Ramos (cell line): ENCODE measurements around the gene GPR32.
"Not testable (repeated sequence)": the region's sequence is repeated elsewhere in the genome, so short reads cannot be mapped to it uniquely, and the experiment has no call there.

ENCODE experiments used
- in situ Hi-C: fragments of 300-500 bp; cut with MboI; formaldehyde crosslinking; loops from one replicate; pipeline ENCODE4 v1.14.3; 2022; ENCODE audit warnings: low sequenced_read_pairs; ENCODE audit not compliant: unreplicated experiment

The GPR32 gene

DNA sequence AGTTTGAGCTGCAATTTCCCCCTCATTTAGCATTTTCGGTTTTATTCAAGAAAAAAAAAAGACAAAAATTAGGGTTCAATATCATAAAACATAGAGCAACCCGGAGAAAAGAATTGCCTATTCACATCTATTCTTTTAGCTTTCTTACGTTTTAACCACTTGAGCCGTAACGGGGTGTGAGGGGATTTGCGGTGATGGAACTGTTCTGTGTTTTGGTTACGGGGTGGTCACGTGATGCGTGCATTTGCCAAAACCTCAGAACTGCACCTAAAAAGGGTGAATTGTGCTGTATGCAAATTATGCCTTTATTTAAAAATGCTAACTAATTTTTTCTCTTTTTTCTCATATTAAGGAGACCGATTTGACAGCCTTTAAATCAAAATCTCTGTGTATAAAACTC lies 25.0 kb upstream of the GPR32 start:
- in situ Hi-C loops: no loop called here

- in situ Hi-C loops: not testable (repeated sequence)
These were observed 23.1 kb upstream of the GPR32 start for GRCh38 chr19:50747141-50747540.

GRCh38 chr19:50749490-50749889 lies 20.8 kb upstream of the GPR32 start:
- in situ Hi-C loops: no loop called here

- in situ Hi-C loops: no loop called here
These were observed 20.3 kb upstream of the GPR32 start for GRCh38 chr19:50750010-50750409.

DNA sequence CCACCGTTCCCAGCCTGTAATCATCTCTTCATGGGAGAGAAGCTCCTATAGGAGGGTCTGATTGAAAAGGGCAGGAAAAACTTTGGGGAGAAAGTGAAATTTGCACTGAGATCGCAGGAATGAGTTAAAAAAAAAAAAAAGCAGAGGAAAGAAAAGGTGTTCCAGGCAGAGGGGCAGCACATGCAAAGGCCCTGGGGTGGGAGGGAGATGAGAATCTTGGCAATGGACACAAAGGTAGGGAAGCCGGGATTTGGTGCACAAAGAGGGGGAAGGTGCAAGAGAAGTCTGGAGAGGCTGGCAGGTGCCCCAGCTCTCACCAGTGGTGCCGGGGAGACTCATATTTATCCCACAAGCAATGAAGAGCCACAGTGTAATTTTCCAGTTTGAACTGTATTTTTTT lies 16.4 kb upstream of the GPR32 start:
- in situ Hi-C loops: no loop called here

- in situ Hi-C loops: not testable (repeated sequence)
These were observed 14.0 kb upstream of the GPR32 start for GRCh38 chr19:50756244-50756643.

DNA sequence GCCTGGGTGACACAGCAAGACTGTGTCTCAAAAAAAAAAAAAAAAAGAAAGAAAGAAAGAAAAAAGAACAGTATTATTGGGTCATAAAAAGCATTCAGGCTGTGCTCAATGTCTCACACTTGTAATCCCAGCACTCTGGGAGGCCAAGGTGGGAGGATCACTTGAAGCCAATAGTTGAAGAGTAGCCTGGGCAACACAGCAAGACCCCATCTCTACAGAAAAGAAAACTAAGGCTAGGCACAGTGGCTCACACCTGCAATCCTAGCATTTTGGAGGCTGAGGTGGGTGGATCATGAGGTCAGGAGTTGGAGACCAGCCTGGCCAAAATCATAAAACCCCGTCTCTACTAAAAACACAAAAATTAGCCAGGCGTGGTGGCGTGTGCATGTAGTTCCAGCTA lies 12.6 kb upstream of the GPR32 start:
- in situ Hi-C loops: not testable (repeated sequence)

GRCh38 chr19:50759076-50759475 lies 11.2 kb upstream of the GPR32 start:
- in situ Hi-C loops: not testable (repeated sequence)

DNA sequence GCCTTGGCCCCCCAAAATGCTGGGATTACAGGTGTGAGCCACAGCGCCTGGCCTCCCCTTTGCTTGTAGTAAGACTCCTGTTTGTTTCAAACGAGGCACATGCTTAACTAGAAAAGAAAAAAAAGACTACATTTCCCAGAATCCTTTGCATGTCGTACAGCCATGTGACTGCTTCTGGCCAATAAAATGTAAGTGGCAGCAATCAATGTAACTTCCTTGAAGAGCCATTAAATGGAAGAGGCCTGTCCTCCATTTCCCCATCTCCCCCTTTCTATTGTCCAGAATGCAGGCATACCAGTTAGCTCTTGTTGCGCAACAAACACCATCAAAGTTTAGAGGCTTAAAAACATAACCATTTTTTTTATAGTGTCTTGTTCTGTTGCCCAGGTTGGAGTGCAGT lies 10.4 kb upstream of the GPR32 start:
- in situ Hi-C loops: no loop called here

- in situ Hi-C loops: not testable (repeated sequence)
These were observed 8.8 kb upstream of the GPR32 start for GRCh38 chr19:50761501-50761900.

DNA sequence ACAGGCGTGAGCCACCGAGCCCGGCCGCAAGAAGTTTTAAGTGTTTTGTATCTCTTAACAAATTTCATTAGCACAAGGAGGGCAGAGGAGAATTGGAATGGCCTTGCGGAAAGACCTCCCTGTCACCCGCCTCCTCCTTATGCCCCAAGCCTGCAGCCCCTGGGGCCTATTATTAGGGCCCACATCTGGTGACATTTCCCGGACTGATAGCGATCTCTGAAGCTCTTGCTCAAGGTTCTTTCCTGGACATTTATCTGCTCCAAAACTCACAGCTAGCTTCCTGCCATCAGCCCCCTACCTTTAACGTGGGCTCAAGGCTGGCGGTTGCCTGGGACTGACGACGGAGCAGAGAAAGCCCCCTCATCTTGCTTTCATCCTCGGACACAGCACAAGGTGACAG lies 6.7 kb upstream of the GPR32 start:
- in situ Hi-C loops: not testable (repeated sequence)

GRCh38 chr19:50764409-50764808 lies 5.9 kb upstream of the GPR32 start:
- in situ Hi-C loops: no loop called here

- in situ Hi-C loops: not testable (repeated sequence)
These were observed 3.5 kb upstream of the GPR32 start for GRCh38 chr19:50766746-50767145.

DNA sequence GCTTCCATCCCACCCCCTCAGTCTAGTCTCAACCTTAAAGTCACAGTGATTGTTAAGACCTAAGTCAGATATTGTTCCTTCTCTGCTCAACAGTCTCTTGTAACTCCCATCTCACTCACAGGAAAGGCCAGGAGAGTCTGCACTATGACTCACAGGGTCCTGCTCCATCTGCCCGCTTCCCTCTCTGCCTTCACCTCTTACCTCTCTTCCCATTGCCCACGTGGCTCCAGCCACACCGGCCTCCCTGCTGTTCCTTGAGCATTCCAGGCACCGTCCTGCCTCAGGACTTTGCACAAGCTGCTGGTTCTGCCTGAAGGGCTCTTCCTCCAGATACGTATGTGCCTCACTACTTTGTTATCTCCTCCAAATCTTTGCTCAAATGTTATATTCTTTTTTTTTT lies 3.0 kb upstream of the GPR32 start:
- in situ Hi-C loops: not testable (repeated sequence)

DNA sequence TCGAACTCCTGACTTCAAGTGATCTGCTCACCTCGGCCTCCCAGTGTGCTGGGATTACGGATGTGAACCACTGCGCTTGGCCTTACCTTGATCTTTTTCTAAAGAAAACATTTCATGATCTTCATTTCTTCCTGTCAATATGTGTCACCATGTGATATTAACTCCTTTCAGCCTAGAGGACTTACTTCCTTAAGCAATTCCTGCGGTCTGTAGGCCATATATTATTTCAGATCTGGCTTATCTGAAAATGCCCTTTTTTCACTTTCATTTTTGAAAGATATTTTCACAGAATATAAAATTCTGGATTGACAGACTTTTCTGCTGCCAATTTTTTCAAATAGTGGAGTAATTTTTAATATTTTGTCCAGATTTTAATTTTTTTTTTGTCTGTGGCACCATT lies 2.0 kb upstream of the GPR32 start:
- in situ Hi-C loops: no loop called here

DNA sequence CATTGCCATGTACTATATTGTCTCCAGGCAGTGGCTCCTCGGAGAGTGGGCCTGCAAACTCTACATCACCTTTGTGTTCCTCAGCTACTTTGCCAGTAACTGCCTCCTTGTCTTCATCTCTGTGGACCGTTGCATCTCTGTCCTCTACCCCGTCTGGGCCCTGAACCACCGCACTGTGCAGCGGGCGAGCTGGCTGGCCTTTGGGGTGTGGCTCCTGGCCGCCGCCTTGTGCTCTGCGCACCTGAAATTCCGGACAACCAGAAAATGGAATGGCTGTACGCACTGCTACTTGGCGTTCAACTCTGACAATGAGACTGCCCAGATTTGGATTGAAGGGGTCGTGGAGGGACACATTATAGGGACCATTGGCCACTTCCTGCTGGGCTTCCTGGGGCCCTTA lies 624 bp downstream of the GPR32 start:
- in situ Hi-C loops: no loop called here

DNA sequence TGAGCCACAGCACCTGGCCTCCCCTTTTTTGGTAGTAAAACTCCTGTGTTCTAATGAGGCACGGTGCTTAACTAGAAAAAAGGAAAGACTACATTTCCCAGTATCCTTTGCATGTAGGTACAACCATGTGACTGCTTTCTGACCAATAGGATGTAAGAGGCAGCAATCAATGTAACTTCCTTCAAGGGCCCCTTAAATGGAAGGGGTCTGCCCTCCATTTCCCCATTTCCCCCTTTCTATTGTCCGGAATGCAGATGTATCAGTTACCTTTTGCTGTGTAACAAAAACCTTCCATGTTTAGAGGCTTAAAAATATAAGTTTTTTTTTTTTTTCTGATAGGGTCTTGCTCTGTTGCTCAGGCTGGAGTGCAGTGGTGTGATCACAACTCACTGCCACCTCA lies 2.2 kb downstream of the GPR32 start:
- in situ Hi-C loops: no loop called here

DNA sequence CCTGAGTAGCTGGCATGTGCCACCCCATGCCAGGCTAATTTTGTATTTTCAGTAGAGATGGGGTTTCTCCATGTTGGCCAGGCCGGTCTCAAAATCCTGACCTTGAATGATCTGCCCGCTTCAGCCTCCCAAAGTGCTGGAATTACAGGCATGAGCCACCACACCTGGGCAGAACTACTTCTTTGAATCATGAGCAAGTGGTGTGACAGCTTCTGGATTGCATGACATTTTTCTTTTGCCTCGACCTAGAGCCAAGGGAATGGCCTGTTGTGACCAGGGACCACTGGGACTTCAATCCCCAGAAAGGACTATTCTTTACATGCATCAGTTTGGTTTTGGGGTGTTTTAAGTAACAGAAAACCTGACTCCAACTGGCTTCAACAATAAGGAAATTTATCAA lies 2.6 kb downstream of the GPR32 start:
- in situ Hi-C loops: not testable (repeated sequence)

- in situ Hi-C loops: not testable (repeated sequence)
These were observed 3.2 kb downstream of the GPR32 start for GRCh38 chr19:50773454-50773853.

DNA sequence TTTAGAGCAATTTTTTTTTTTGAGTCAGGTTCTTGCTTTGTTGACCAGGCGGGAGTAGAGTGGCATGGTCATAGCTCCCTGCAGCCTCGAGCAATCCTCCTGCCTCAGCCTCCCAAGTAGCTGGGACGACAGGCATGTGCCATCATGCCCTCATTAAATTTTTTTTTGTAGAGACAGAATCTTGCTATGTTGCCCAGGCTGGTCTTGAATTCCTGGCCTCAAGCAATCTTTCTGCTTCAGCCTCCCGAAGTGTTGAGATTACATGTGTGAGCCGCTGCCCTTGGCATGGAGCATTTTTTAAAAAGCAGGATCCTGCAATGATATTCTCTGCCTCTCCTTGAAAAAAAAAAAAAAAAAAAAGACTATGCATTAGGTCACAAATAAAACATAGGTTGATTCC lies 5.9 kb downstream of the GPR32 start:
- in situ Hi-C loops: loop anchor here (25.0 kb wide), 1 partner anchor 514 kb away; no protein-coding TSS in a partner anchor

- in situ Hi-C loops: loop anchor here (25.0 kb wide), 1 partner anchor 515 kb away; no protein-coding TSS in a partner anchor
These were observed 7.0 kb downstream of the GPR32 start for GRCh38 chr19:50777261-50777660.

GRCh38 chr19:50777830-50778303 lies 7.6 kb downstream of the GPR32 start:
- in situ Hi-C loops: loop anchor here (25.0 kb wide), 1 partner anchor 516 kb away; no protein-coding TSS in a partner anchor
